Psoas muscle (tissue), 8 donors: ENCODE measurements around the gene CPSF3. TPM values are rescaled to one million over a fixed set of nuclear protein-coding genes. Genes with fewer than 3 reads are reported as not detected.

Experiments
- ATAC-seq, 4 donors: fragments of 200-7000 bp; cut with Tn5 transposase; one replicate each; pipeline ENCODE4 v1.9.1; 2020; ENCODE audit warnings: moderate library complexity in 3 of 4, mild to moderate bottlenecking in 2 of 4
- DNase-seq, 2 donors: peaks; one replicate each; pipeline ENCODE4 v3.0.0-alpha.2; 2020
- H3K27ac ChIP-seq: fragments of 200-600 bp; one replicate; pipeline ENCODE4 v1.8.0; 2022
- H3K27me3 ChIP-seq, 3 donors: fragments of 200-600 bp in 1 of 3; one replicate each; pipeline versions ENCODE4 v1.6.1 to v1.8.0; 2013 to 2022; ENCODE audit warnings: low read length in 2 of 3, mild to moderate bottlenecking in 2 of 3, moderate library complexity in 1 of 3; ENCODE audit not compliant: insufficient read depth in 3 of 3
- H3K36me3 ChIP-seq, 2 donors: fragments of 200-600 bp in 1 of 2; one replicate each; pipeline versions ENCODE4 v1.6.1 to v1.8.0; 2013 to 2022; ENCODE audit warnings: low read depth in 1 of 2, mild to moderate bottlenecking in 1 of 2, moderate library complexity in 1 of 2; ENCODE audit not compliant: insufficient read depth in 1 of 2
- H3K4me1 ChIP-seq: fragments of 200-600 bp; one replicate; pipeline ENCODE4 v1.8.0; 2022
- H3K4me3 ChIP-seq: fragments of 200-600 bp; one replicate; pipeline ENCODE4 v1.8.0; 2022; ENCODE audit warnings: mild to moderate bottlenecking
- H3K9me3 ChIP-seq: fragments of 200-600 bp; one replicate; pipeline ENCODE4 v1.8.0; 2022
- WGBS, 3 donors: extraction: QIAGEN DNeasy Blood & Tissue Kit; methylation state at CpG; one replicate each; pipeline versions ENCODE4 v1.1.6 to v1.1.7; 2013; 5-methylcytosine and 5-hydroxymethylcytosine counted together
- intact Hi-C, 2 donors: fragments of 100-400 bp; cut with DNase I; formaldehyde crosslinking; loops; one replicate each; pipeline versions ENCODE4 v1.11.0 to v1.14.2; 2022
- polyA plus RNA-seq, 3 donors: library from polyadenylated mRNA; stranded (reverse); fragments of 200-250 nt; gene quantifications; one replicate each; pipeline ENCODE4 v1.2.3, GENCODE V29; 2013
- total RNA-seq, 4 donors: library from RNA; stranded (reverse); fragmentation: NEBNext Ultra II Directional in 2 of 4; extraction: Animal tissue kit (Norgen Biotek cat#: 25700) in 2 of 4; gene quantifications; one replicate each; pipeline versions ENCODE4 v1.2.1 to v1.2.4, GENCODE V29; 2021 to 2023
- TF ChIP-seq, protein P1 (sequence below): fragments of 200-600 bp; IDR thresholded peaks from one replicate; pipeline ENCODE4 v1.8.0; 2022; ENCODE audit warnings: antibody characterized with exemption
- donor health status: healthy with polysubstance abuse.
- donor health status: DM: no; HTN: no; CAD: no; lungs with moderate emphysema.
- donor health status: Bipolar disorder and iron deficiency.
- donor health status: healthy.
- donor health status: DM: yes; HTN: yes; CAD: no.
- donor health status: DM: no; HTN: no; CAD: no.
- donor health status: DM: no; HTN: no; CAD: no.
- donor health status: DM: yes; HTN: yes; CAD: no.

CPSF3 gene
- total and polyA plus RNA-seq, 7 donors: 11.3 to 21.8 (median 19.3) TPM

DNA sequence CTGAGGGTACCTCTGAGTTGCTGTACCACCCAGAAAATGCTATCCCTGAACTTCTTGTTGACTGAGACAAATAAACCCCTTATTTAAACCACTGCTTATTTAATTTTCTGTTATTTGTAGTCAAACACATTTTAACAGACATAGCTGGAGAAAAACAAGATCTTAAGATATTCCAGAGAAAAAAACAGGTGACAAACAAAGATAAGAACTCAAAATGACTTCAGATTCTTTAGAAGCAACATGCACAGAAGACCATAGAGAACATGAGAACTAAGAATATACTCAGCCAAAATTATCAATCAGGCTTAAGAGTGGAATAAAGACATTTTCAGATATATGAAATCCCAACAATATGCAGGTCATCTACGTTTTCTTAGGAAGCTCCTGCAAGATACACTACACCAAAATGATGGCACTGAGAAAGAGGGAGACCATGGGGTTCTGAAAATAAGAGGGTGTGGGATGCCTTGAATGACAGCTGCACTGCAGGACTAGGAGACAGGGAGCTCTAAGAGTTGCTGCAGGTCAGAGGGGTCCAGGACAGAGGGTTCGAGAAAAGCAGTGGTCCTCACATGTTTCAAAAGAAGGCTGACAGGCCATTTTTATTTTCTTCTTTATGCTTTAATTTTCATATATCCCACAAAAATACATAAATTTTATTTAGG lies 93.8 kb downstream of the CPSF3 start:
- intact Hi-C loops: no loop called here
- H3K27me3 ChIP-seq: no peaks in the 10 kb centered on the region
- peaks cover 0 to 92% of the 10 kb centered on the region in 2 donors for H3K36me3 ChIP-seq
- ATAC-seq (no peak), DNase-seq (no peak)
- no peak overlapping the region for H3K27ac ChIP-seq
- TF ChIP-seq, protein P1, sequence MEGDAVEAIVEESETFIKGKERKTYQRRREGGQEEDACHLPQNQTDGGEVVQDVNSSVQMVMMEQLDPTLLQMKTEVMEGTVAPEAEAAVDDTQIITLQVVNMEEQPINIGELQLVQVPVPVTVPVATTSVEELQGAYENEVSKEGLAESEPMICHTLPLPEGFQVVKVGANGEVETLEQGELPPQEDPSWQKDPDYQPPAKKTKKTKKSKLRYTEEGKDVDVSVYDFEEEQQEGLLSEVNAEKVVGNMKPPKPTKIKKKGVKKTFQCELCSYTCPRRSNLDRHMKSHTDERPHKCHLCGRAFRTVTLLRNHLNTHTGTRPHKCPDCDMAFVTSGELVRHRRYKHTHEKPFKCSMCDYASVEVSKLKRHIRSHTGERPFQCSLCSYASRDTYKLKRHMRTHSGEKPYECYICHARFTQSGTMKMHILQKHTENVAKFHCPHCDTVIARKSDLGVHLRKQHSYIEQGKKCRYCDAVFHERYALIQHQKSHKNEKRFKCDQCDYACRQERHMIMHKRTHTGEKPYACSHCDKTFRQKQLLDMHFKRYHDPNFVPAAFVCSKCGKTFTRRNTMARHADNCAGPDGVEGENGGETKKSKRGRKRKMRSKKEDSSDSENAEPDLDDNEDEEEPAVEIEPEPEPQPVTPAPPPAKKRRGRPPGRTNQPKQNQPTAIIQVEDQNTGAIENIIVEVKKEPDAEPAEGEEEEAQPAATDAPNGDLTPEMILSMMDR: no peak
- H3K9me3 ChIP-seq: no peaks in the 10 kb centered on the region
- 72 to 92% (median 89%) methylated on average over 2 of the region's 2 CpGs for WGBS, 3 donors
- H3K4me3 ChIP-seq: no peak overlapping the region
- H3K4me1 ChIP-seq: no peaks in the 10 kb centered on the region

DNA sequence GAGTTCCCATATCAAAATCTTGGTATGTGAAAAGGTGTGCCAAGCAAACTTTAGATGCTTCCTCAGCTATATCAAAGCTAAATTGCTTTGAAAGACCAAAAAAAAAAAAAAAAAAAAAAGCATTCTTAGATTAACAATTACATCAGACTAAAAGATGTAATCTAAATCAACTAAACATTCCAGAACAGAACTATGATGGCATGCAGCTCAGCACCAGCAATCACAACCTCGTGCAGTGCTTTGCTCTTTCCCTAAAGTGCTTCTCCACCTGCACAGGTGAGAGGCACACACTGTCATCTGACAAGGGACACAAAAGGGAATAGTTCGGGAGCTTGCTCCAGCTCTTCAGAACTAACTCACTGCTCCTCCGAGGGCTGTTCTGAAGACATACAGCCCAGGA lies 94.7 kb downstream of the CPSF3 start:
- no peaks in the 10 kb centered on the region for H3K9me3 ChIP-seq
- H3K4me1 ChIP-seq: no peaks in the 10 kb centered on the region
- 76 to 88% (median 82%) methylated on average over 3 of the region's 3 CpGs for WGBS, 3 donors
- no peak for ATAC-seq
- TF ChIP-seq, protein P1: no peak
- peaks cover 0 to 92% of the 10 kb centered on the region in 2 donors for H3K36me3 ChIP-seq
- H3K27ac ChIP-seq: no peak overlapping the region
- no peak for DNase-seq
- no peak overlapping the region for H3K4me3 ChIP-seq
- intact Hi-C loops: no loop called here
- H3K27me3 ChIP-seq: no peaks in the 10 kb centered on the region

DNA sequence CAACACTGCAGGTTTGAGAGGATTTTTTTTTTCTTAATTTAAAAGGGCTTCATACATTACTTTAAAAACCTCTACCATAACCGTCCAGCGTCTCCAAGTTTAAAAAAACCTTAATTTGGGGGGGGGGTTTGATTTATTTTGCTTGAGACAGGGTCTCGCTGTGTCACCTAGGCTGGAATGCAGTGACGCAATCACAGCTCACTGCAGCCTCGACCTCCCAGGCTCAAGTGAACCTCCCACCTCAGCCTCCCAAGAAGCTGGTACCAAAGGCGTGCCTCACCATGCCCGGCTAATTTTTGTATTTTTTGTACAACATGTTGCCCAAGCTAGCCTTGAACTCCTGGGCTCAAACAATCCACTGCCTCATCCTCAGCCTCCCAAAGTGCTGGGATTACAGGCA lies 95.3 kb downstream of the CPSF3 start:
- intact Hi-C loops: no loop called here
- Histone ChIP-seq H3K27ac (peak overlapping the region; percentile 27), H3K9me3 (no peaks in the 10 kb centered on the region), H3K4me1 (no peaks in the 10 kb centered on the region), H3K36me3 (peaks cover 0 to 92% of the 10 kb centered on the region in 2 donors), H3K4me3 (no peak overlapping the region), H3K27me3 (no peaks in the 10 kb centered on the region)
- TF ChIP-seq, protein P1: no peak
- WGBS, 3 donors: 93 to 96% (median 96%) methylated on average over 7 of the region's 7 CpGs
- DNase-seq: no peak
- no peak for ATAC-seq

DNA sequence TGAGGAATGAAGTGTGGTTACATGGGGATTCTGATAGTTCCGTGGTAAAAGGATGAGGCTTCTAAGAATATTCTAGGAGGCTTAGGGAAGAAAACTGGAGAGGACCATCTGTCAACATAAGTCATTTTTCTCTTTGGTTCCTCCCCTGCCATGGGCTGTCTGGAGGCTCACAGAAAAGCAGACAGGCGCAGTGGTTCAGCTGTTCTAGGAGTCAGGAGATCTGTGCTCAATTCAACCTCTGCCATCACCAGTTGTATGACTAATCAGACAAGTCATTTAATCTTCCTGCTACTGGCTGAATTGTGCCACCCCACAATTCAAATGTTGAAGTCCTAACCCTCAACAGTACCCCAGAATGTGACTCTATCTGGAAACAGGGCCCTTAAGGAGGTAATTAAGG lies 95.8 kb downstream of the CPSF3 start:
- Histone ChIP-seq H3K36me3 (peaks cover 0 to 94% of the 10 kb centered on the region in 2 donors), H3K27ac (peak overlapping the region; percentile 27), H3K27me3 (no peaks in the 10 kb centered on the region), H3K4me3 (no peak overlapping the region), H3K4me1 (no peaks in the 10 kb centered on the region), H3K9me3 (no peaks in the 10 kb centered on the region)
- ATAC-seq (peak; percentile 42 to 77 (median 64)), DNase-seq (no peak)
- TF ChIP-seq, protein P1: no peak
- intact Hi-C loops: no loop called here
- 79 to 88% (median 88%) methylated on average over 2 of the region's 2 CpGs for WGBS, 3 donors

Other genes with a start within 250 kb of the CPSF3 start
- 1 to 10 TPM; 2.5 to 9.0 (median 4.1) TPM for gene ASAP2, start 216.8 kb upstream of the CPSF3 start, total RNA-seq
- gene ASAP2, start 216.8 kb upstream of the CPSF3 start, polyA plus RNA-seq: 1 to 10 TPM; 1.6 to 3.3 (median 2.0) TPM
- gene ITGB1BP1, start 126 bp upstream of the CPSF3 start, total RNA-seq: 100 to 1,000 TPM in 1 of 4 donors, 10 to 100 TPM in 3; 47.5 to 138 (median 69.2) TPM
- gene ITGB1BP1, start 126 bp upstream of the CPSF3 start, polyA plus RNA-seq: 100 to 1,000 TPM in 1 of 3 donors, 10 to 100 TPM in 2; 74.1 to 116 (median 94.9) TPM
- 10 to 100 TPM; 46.4 to 60.2 (median 50.9) TPM for gene IAH1, start 50.9 kb downstream of the CPSF3 start, total RNA-seq
- gene IAH1, start 50.9 kb downstream of the CPSF3 start, polyA plus RNA-seq: 10 to 100 TPM; 30.1 to 63.0 (median 31.6) TPM
- gene ADAM17, start 132.2 kb downstream of the CPSF3 start, total RNA-seq: 10 to 100 TPM; 12.9 to 36.3 (median 16.1) TPM
- 10 to 100 TPM in 2 of 3 donors, 1 to 10 TPM in 1; 7.4 to 18.2 (median 15.4) TPM for gene ADAM17, start 132.2 kb downstream of the CPSF3 start, polyA plus RNA-seq
- 10 to 100 TPM; 53.5 to 65.9 (median 59.1) TPM for gene YWHAQ, start 207.3 kb downstream of the CPSF3 start, total RNA-seq
- gene YWHAQ, start 207.3 kb downstream of the CPSF3 start, polyA plus RNA-seq: 10 to 100 TPM; 41.5 to 74.7 (median 57.3) TPM